Transverse colon (tissue), 4 donors: ENCODE data around the gene TLR4. TPM values are rescaled to one million over a fixed set of nuclear protein-coding genes. Genes with fewer than 3 reads are reported as not detected.

Source experiments
- DNase-seq: peaks from one replicate; pipeline ENCODE4 v3.0.0-alpha.2; 2019
- H3K27ac ChIP-seq, 4 donors: fragments of 200-600 bp; sonication (generic); 2 replicates each; pipeline ENCODE4 v1.5.1; 2016 to 2018; ENCODE audit warnings: inconsistent platforms in 4 of 4
- H3K27me3 ChIP-seq: fragments of 200-600 bp; sonication (generic); 2 replicates; pipeline ENCODE4 v1.5.1; 2017; ENCODE audit warnings: inconsistent platforms
- H3K36me3 ChIP-seq, 4 donors: fragments of 200-600 bp; sonication (generic); 2 replicates each; pipeline ENCODE4 v1.5.1; 2017 to 2019; ENCODE audit warnings: inconsistent platforms in 4 of 4
- H3K4me1 ChIP-seq, 4 donors: fragments of 200-600 bp; sonication (generic); 2 replicates each; pipeline ENCODE4 v1.5.1; 2017 to 2020; ENCODE audit warnings: inconsistent platforms in 4 of 4
- H3K4me3 ChIP-seq, 4 donors: fragments of 200-600 bp; sonication (generic); 1 replicate in 1 of 4; 2 replicates in 3 of 4; pipeline versions ENCODE4 v1.5.1 to v1.6.1; 2017 to 2019; ENCODE audit warnings: inconsistent platforms in 4 of 4
- H3K9me3 ChIP-seq, 2 donors: fragments of 200-600 bp; sonication (generic); 2 replicates each; pipeline ENCODE4 v1.5.1; 2017 to 2019; ENCODE audit warnings: inconsistent platforms in 2 of 2
- EP300 ChIP-seq: sonication (generic); formaldehyde crosslinking; IDR thresholded peaks from one replicate; pipeline ENCODE4 v1.6.1; 2017; ENCODE audit warnings: antibody characterized with exemption, low read depth
- POLR2A ChIP-seq: fragments of 450-650 bp; IDR thresholded peaks from one replicate; pipeline ENCODE4 v1.6.1; 2016; ENCODE audit warnings: antibody characterized with exemption, mild to moderate bottlenecking, moderate library complexity
- POLR2AphosphoS5 ChIP-seq, 3 donors: sonication (generic); formaldehyde crosslinking; IDR thresholded peaks; one replicate each; pipeline ENCODE4 v1.6.1; 2016; ENCODE audit warnings: antibody characterized with exemption in 3 of 3
- WGBS, 2 donors: methylation state at CpG; one replicate each; pipeline ENCODE4 v1.1.5; 2018; ENCODE audit warnings: low coverage in 1 of 2; 5-methylcytosine and 5-hydroxymethylcytosine counted together
- in situ Hi-C, 4 donors: fragments of 200-750 bp; cut with MboI; loops; one replicate each; pipeline versions ENCODE4 v1.15.0 to v1.15.1; 2017; ENCODE audit warnings: low sequenced_read_pairs in 3 of 4, low pct_ligation_motif_present in 1 of 4, low pct_unique_long_range_greater_than_20kb in 1 of 4
- intact Hi-C: fragments of 100-400 bp; cut with DNase I; formaldehyde crosslinking; loops from one replicate; pipeline ENCODE4 v1.15.1; 2023; ENCODE audit warnings: low total_unique reads
- total RNA-seq, 4 donors: library from RNA; depleted of rRNA; stranded (reverse); fragments of >200 nt; gene quantifications; one replicate each; pipeline ENCODE4 v1.1.0, GENCODE V29; 2016
- TF ChIP-seq, protein P1 (sequence below), 5 experiments: fragments of 200-600 bp in 3 of 5; fragments of 450-650 bp in 2 of 5; sonication (generic) in 3 of 5; IDR thresholded peaks; 1 replicate in 2 of 5; 2 replicates in 3 of 5; pipeline ENCODE4 v1.5.1; 2016 to 2017; ENCODE audit warnings: antibody characterized with exemption in 5 of 5, inconsistent platforms in 3 of 5, mild to moderate bottlenecking in 2 of 5, moderate library complexity in 1 of 5

TLR4 gene
- total RNA-seq, 4 donors from 2014 or later = 2.2 to 12.4 (median 6.5) TPM

DNA sequence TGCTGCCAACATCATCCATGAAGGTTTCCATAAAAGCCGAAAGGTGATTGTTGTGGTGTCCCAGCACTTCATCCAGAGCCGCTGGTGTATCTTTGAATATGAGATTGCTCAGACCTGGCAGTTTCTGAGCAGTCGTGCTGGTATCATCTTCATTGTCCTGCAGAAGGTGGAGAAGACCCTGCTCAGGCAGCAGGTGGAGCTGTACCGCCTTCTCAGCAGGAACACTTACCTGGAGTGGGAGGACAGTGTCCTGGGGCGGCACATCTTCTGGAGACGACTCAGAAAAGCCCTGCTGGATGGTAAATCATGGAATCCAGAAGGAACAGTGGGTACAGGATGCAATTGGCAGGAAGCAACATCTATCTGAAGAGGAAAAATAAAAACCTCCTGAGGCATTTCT, 10.1 kb downstream of the TLR4 start:
- no peak overlapping the region for H3K4me3 ChIP-seq
- no peak for DNase-seq
- 87 to 92% methylated on average over 3 to 6 of the region's 6 CpGs for WGBS, 2 donors
- H3K27me3 ChIP-seq = no peaks in the 10 kb centered on the region
- no peaks in the 10 kb centered on the region for H3K9me3 ChIP-seq
- intact Hi-C loops (no loop called here), in situ Hi-C loops (no loop called here)
- H3K4me1 ChIP-seq = peaks cover 0 to 27% (median 11%) of the 10 kb centered on the region in 4 donors
- no peaks in the 10 kb centered on the region for H3K36me3 ChIP-seq
- TF ChIP-seq POLR2AphosphoS5 (IDR thresholded peaks at IDR 0.05) = no peak
- no peak for TF ChIP-seq POLR2A
- TF ChIP-seq, protein P1, sequence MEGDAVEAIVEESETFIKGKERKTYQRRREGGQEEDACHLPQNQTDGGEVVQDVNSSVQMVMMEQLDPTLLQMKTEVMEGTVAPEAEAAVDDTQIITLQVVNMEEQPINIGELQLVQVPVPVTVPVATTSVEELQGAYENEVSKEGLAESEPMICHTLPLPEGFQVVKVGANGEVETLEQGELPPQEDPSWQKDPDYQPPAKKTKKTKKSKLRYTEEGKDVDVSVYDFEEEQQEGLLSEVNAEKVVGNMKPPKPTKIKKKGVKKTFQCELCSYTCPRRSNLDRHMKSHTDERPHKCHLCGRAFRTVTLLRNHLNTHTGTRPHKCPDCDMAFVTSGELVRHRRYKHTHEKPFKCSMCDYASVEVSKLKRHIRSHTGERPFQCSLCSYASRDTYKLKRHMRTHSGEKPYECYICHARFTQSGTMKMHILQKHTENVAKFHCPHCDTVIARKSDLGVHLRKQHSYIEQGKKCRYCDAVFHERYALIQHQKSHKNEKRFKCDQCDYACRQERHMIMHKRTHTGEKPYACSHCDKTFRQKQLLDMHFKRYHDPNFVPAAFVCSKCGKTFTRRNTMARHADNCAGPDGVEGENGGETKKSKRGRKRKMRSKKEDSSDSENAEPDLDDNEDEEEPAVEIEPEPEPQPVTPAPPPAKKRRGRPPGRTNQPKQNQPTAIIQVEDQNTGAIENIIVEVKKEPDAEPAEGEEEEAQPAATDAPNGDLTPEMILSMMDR (IDR thresholded peaks at IDR 0.05) = no peak
- TF ChIP-seq EP300 = no peak
- H3K27ac ChIP-seq = no peak overlapping the region

DNA sequence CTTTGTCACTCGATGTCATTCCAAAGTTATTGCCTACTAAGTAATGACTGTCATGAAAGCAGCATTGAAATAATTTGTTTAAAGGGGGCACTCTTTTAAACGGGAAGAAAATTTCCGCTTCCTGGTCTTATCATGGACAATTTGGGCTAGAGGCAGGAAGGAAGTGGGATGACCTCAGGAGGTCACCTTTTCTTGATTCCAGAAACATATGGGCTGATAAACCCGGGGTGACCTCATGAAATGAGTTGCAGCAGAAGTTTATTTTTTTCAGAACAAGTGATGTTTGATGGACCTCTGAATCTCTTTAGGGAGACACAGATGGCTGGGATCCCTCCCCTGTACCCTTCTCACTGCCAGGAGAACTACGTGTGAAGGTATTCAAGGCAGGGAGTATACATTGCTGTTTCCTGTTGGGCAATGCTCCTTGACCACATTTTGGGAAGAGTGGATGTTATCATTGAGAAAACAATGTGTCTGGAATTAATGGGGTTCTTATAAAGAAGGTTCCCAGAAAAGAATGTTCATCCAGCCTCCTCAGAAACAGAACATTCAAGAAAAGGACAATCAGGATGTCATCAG, 11.3 kb downstream of the TLR4 start:
- Histone ChIP-seq H3K27me3 (no peaks in the 10 kb centered on the region), H3K4me1 (peaks cover 0 to 35% (median 13%) of the 10 kb centered on the region in 4 donors), H3K4me3 (no peak overlapping the region), H3K27ac (no peak overlapping the region), H3K9me3 (no peaks in the 10 kb centered on the region), H3K36me3 (no peaks in the 10 kb centered on the region)
- TF ChIP-seq POLR2AphosphoS5 (IDR thresholded peaks at IDR 0.05) (no peak), POLR2A (no peak), EP300 (no peak)
- TF ChIP-seq, protein P1 (IDR thresholded peaks at IDR 0.05) = no peak
- DNase-seq = no peak
- intact Hi-C loops (no loop called here), in situ Hi-C loops (no loop called here)
- 56 to 67% methylated on average over 5 of the region's 5 CpGs for WGBS, 2 donors

DNA sequence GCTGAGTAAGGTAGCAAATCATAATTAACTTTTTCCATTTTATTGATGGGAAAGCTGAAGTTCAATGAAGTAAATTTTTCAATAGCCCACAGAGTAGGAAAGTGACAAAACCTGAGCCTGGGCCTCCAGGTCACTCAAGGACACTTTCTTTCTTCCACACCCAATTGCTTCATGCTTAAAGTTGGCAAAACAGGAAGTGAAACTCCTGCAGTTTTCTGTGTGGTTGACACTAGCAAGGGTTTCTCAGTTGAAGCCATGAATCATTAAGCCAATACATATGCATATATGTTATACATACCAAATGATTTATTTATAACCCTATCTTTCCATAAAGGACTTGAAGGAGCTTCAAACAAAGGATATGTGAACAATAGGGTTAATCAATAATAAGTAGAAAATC, 13.9 kb downstream of the TLR4 start:
- H3K27me3 ChIP-seq = no peaks in the 10 kb centered on the region
- peaks cover 0 to 43% (median 14%) of the 10 kb centered on the region in 4 donors for H3K4me1 ChIP-seq
- no peak for TF ChIP-seq EP300
- TF ChIP-seq POLR2AphosphoS5 (IDR thresholded peaks at IDR 0.05) = no peak
- TF ChIP-seq, protein P1 (IDR thresholded peaks at IDR 0.05) = no peak
- TF ChIP-seq POLR2A = no peak
- no peaks in the 10 kb centered on the region for H3K9me3 ChIP-seq
- H3K36me3 ChIP-seq = no peaks in the 10 kb centered on the region
- H3K4me3 ChIP-seq = no peak overlapping the region
- peak; percentile 20 for DNase-seq
- H3K27ac ChIP-seq = peak overlapping the region in 2 of 4 donors; percentile 16 to 22
- in situ Hi-C loops (no loop called here), intact Hi-C loops (no loop called here)

DNA sequence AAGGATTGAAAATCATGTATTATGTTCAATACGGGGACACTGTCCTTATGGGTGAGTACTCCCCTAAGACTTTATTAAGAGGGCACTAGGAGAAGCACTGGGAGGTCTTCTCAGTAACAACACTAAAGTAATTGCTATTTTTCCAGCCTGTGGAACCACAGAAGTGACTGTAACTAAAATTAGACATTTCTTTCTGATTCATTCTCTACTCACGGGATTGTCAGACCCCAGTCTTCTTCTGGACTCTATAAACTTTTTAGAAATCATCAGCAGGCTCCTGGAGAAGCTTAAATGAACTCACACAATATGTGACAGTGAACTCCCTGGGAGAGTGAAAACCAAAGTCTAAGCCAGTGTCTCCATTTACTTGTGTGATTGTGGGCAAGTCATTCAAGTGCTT, 14.5 kb downstream of the TLR4 start:
- intact Hi-C loops = no loop called here
- DNase-seq = no peak
- TF ChIP-seq, protein P1 (IDR thresholded peaks at IDR 0.05) = no peak
- TF ChIP-seq POLR2AphosphoS5 (IDR thresholded peaks at IDR 0.05) = no peak
- TF ChIP-seq POLR2A = no peak
- Histone ChIP-seq H3K27me3 (no peaks in the 10 kb centered on the region), H3K27ac (no peak overlapping the region), H3K4me1 (peaks cover 0 to 49% (median 15%) of the 10 kb centered on the region in 4 donors), H3K36me3 (no peaks in the 10 kb centered on the region), H3K4me3 (no peak overlapping the region), H3K9me3 (no peaks in the 10 kb centered on the region)
- WGBS, 2 donors = 56 to 58% methylated on average over 2 of the region's 2 CpGs
- in situ Hi-C loops = no loop called here
